Measurements from ENCODE around the gene KRTAP10-12.

GRCh38 chr21:44716984-44717383 lies 20.0 kb downstream of the KRTAP10-12 start:
- TF ChIP-seq POLR2A (IDR thresholded peaks at IDR 0.05) (no peak), CTCF (IDR thresholded peaks at IDR 0.05) (no peak), EP300 (IDR thresholded peaks at IDR 0.05) (no peak)

All from upper lobe of left lung (tissue), 4 donors.